GM10266 (cell line): ENCODE results near the gene GMDS.

ENCODE experiments used
- DNase-seq: peaks from one replicate; pipeline ENCODE4 v3.0.0; 2012; ENCODE audit errors: extremely low spot score
- TF ChIP-seq, protein P1 (sequence below): IDR thresholded peaks from 2 replicates; pipeline ENCODE4 v1.5.1; 2012; ENCODE audit warnings: mild to moderate bottlenecking, low read depth; ENCODE audit not compliant: control insufficient read depth, insufficient read depth; ENCODE audit errors: missing control alignments

The GMDS gene

DNA sequence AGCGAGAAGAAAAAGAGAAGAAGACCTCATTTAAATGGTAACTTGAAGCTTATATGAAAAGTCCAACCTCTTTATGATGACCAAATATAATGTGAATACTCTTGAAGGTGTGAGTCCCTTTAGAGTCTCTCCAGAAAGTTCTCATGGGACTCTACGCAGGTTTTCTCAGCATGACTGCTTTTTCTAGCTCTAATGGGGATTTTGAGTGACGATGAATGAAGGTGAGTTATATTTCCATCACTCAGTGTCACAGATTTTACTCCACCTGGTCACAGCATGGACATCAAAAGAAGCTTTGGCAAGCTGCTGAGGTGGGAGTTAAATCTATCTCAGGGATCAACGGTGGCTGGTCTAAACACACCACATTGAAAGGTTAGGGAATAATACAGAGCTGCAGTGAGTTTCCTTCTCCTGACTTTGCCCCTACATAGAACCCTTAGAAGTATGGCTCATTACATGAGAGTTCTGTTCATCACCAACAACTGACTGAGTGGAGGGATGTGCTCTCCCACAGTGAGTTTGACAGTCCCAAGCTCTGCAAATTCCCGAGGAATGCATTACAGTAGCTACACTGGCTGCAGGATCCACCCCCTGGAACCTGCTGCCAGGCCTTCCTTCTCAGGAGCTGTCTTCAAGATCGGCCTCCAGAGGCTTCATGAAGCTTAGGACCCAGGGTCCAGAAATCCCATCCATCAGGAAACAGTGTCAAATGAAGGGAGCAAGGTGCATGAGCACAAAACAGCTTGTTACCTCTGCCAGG lies 508.9 kb downstream of the GMDS start:
- DNase-seq, result no peak
- TF ChIP-seq, protein P1, sequence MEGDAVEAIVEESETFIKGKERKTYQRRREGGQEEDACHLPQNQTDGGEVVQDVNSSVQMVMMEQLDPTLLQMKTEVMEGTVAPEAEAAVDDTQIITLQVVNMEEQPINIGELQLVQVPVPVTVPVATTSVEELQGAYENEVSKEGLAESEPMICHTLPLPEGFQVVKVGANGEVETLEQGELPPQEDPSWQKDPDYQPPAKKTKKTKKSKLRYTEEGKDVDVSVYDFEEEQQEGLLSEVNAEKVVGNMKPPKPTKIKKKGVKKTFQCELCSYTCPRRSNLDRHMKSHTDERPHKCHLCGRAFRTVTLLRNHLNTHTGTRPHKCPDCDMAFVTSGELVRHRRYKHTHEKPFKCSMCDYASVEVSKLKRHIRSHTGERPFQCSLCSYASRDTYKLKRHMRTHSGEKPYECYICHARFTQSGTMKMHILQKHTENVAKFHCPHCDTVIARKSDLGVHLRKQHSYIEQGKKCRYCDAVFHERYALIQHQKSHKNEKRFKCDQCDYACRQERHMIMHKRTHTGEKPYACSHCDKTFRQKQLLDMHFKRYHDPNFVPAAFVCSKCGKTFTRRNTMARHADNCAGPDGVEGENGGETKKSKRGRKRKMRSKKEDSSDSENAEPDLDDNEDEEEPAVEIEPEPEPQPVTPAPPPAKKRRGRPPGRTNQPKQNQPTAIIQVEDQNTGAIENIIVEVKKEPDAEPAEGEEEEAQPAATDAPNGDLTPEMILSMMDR, result no peak

DNA sequence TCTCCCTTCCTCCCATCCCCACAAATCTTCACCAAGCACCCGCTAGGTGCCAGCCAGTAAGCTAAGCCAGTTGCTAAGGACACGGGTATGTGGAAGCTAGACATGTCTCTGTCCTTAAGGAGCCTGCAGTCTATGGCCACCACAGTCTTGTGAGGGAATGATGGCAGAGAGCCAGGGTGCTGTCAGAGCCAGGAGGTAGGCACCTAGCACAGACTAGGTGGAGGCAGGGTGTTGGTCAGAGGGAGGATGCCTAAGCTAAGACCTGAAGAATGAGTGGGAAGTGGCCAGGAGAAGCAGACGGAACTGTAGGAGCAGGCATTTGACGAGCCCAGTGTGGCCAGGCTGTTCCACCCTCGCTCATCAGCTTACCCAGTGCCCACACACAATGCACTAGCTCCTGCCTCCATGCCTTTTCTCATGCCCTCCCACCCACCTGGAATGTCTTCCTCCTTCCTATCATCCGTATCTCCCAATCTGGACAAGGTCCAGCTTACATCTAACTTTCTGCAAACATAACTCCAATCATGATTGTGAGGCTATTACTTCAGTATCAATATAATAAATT lies 510.1 kb downstream of the GMDS start:
- DNase-seq, result no peak
- TF ChIP-seq, protein P1, result no peak

DNA sequence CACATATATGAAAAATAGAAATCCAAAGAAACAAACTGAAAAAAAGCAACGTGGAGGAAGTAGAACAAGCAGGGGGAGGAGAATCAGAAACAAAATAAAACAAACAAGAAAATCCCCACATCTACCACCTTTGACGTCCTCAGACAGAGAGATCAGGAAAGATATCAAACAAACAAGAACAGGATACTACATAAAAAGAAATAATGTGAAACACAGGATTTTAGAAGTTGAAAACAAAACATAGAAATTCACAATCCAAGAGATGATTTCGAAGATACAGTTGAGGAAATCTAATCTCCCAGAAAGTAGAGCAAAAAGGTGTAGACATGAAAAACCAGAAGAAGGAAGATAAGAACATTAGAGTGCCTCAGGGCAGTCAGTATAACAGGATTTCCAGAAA lies 514.5 kb downstream of the GMDS start:
- DNase-seq, result no peak

DNA sequence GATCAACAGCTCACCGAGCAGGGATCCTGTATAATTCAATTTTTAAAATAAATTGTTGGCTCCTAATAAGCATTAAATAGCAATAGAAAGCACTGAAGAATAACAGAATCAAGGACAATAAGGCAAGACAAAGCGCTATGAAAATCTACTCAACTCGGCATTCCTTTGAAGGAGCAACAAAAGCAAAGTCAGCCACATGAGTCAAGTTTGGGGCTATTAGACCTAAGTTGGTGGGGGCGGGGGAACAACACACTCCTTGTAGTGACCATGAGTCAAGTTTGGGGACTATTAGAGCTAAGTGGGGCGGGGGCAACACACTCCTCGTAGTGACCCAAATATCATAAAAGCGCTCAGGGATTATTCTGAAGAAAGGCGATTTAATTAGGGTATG lies 515.7 kb downstream of the GMDS start:
- TF ChIP-seq, protein P1, result no peak

More for the DNA sequence above, 514.5 kb downstream of the GMDS start:
- TF ChIP-seq, protein P1, result no peak

DNA sequence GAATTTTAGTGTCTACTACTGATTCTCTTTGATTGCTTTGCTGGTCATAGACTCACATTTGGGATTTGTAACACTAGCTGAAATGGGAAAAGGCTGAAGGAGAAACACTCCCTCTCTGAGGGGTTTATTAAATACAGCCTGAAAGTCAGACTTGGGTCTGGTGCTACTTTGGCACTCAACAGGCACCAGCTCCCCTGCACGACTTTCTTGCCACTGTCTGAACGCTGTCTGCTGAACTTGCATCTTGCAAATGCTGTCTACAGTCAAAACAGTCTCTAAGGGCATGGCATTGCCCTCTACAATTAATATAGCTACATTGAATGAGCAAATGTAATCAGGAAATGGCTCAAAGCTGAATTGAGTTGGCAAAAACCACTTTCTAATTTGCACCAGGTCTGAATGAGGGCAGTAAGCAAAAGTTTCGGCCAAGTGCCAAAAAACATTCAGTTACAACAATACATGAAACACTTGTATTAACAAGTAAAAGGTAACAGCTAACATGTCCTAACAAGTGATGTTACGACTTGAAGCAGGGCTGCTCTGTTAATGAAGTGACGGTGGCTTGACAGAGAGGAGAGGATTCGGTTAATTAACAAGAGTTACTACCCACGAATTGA lies 516.2 kb downstream of the GMDS start:
- DNase-seq, result no peak
- TF ChIP-seq, protein P1, result no peak

More for the DNA sequence above, 515.7 kb downstream of the GMDS start:
- DNase-seq, result no peak

DNA sequence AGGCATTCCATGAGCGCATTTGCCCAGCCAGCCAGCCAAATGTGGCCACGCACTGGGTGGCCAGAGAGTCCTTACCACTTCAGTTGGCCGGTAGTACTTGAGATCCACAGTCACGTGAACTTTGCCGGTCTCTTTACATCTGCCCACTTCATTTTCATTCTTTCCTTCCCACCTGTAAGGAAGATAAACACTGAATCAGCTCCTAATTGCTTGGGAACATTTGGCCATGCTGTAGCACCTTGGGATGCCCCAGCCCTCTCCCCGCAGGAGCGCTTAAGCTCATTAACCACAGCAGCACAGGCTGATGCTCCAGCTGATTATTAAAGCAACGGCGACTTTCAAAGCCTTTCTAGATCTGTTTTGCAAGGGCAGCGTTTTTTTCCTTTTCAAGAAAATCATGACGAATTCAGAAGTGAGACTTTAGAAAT lies 519.0 kb downstream of the GMDS start:
- no peak for DNase-seq
- TF ChIP-seq, protein P1, result no peak

DNA sequence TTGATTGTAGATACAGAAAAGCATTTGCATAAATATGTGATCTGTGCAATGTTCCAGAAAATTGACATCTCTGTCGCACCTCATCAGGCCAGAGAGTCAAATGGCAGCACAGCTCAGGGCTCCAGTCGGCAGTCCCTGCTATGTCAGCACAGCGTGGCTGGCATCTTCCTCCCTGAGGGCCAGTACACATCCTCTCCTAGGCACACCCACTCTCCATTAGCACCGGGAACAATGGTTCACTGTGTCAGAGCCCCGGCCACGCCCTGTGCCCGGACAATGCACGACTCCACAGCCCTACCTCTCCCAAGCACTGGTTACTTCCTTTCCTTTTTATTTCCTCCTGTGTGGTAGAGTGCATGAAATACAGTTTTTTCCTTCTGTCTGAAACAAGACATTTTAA lies 520.8 kb downstream of the GMDS start:
- no peak for DNase-seq
- TF ChIP-seq, protein P1, result no peak
